ENCODE results near the gene TOMM7. TPM values are rescaled to one million over a fixed set of nuclear protein-coding genes. Genes with fewer than 3 reads are reported as not detected.

The TOMM7 gene
- total RNA-seq, 2 experiments from 2014 or later, result 189 to 195 TPM

DNA sequence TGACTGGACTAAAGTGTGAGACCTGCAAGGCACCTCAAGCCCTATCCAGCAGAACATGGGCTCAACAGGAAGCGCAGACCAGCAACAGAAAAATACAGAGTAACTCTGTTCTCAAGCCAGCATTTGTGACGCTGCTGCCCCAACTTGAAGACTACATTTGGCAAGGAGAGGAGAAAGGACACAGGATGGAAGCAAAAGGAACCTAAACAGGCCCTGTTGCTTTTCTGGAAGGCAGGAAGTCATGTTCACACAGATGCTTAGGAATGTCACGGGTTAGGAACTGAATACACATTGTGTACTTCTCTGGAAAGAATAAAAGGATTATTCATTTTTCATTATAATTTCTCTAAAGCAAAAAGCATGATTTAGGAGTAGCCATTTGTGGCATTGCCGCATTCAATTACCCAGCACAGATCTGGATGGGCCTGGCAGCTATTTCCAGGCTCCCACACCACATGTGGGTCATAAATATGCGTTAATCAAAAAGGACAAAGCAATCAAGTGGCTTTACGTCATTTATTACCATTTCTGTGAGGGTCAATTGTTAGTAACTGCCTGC, 19.8 kb upstream of the TOMM7 start:
- ChIA-PET CTCF (ENCODE audit: unreplicated experiment) (no interaction called here), POLR2A (no interaction called here)
- no peak overlapping the region for H3K27ac ChIP-seq (ENCODE audit: low read depth, low read length, poor library complexity, severe bottlenecking)
- DNase-seq (ENCODE audit: low spot score), result no peak
- H3K4me3 ChIP-seq (ENCODE audit: low read depth, low read length, poor library complexity, severe bottlenecking), result no peak overlapping the region
- no peaks in the 10 kb centered on the region for H3K4me1 ChIP-seq (ENCODE audit: insufficient read depth, low read length, poor library complexity, severe bottlenecking)
- H3K36me3 ChIP-seq (ENCODE audit: insufficient read depth, low read length), result no peaks in the 10 kb centered on the region
- no peak overlapping the region for H2AFZ ChIP-seq (ENCODE audit: low read length)
- TF ChIP-seq EZH2phosphoT487 (IDR thresholded peaks at IDR 0.05; ENCODE audit: borderline replicate concordance, low read depth, low read length), result no peak
- TF ChIP-seq CTCF (conservative IDR thresholded peaks at IDR 0.05; ENCODE audit: low read length), result no peak
- H4K20me1 ChIP-seq (ENCODE audit: insufficient read depth, low read length), result no peaks in the 10 kb centered on the region
- no peak overlapping the region for H3K4me2 ChIP-seq (ENCODE audit: low read length)
- H3K9me3 ChIP-seq (ENCODE audit: low read length), result no peaks in the 10 kb centered on the region
- H3K9me2 ChIP-seq (ENCODE audit: insufficient read depth, low read length), result no peaks in the 10 kb centered on the region
- intact Hi-C loops (cut with micrococcal nuclease; ENCODE audit: unreplicated experiment), result no loop called here
- no peaks in the 10 kb centered on the region for H3K79me2 ChIP-seq (ENCODE audit: insufficient read depth, low read depth, low read length)
- BruUV-seq (replicated peaks), result no TSS peak

- H2AFZ ChIP-seq (ENCODE audit: low read length), result no peak overlapping the region
- CTCF ChIA-PET (ENCODE audit: unreplicated experiment), result no interaction called here
These were observed 19.3 kb upstream of the TOMM7 start for GRCh38 chr7:22841954-22842353.

More at GRCh38 chr7:22841954-22842353, 19.3 kb upstream of the TOMM7 start:
- no peak for DNase-seq (ENCODE audit: low spot score)
- no peaks in the 10 kb centered on the region for H3K79me2 ChIP-seq (ENCODE audit: insufficient read depth, low read depth, low read length)
- POLR2A ChIA-PET, result no interaction called here
- no peak for TF ChIP-seq EZH2phosphoT487 (IDR thresholded peaks at IDR 0.05; ENCODE audit: borderline replicate concordance, low read depth, low read length)
- TF ChIP-seq CTCF (conservative IDR thresholded peaks at IDR 0.05; ENCODE audit: low read length), result no peak
- no TSS peak for BruUV-seq (replicated peaks)
- no peaks in the 10 kb centered on the region for H3K9me3 ChIP-seq (ENCODE audit: low read length)
- H3K4me1 ChIP-seq (ENCODE audit: insufficient read depth, low read length, poor library complexity, severe bottlenecking), result no peaks in the 10 kb centered on the region
- H4K20me1 ChIP-seq (ENCODE audit: insufficient read depth, low read length), result no peaks in the 10 kb centered on the region
- no peaks in the 10 kb centered on the region for H3K9me2 ChIP-seq (ENCODE audit: insufficient read depth, low read length)
- no peak overlapping the region for H3K27ac ChIP-seq (ENCODE audit: low read depth, low read length, poor library complexity, severe bottlenecking)
- no peaks in the 10 kb centered on the region for H3K36me3 ChIP-seq (ENCODE audit: insufficient read depth, low read length)
- H3K4me2 ChIP-seq (ENCODE audit: low read length), result no peak overlapping the region
- intact Hi-C loops (cut with micrococcal nuclease; ENCODE audit: unreplicated experiment), result no loop called here
- H3K4me3 ChIP-seq (ENCODE audit: low read depth, low read length, poor library complexity, severe bottlenecking), result no peak overlapping the region
